Loucy (cell line): ENCODE data around the gene FOXD4.
"Not testable (repeated sequence)": the region's sequence is repeated elsewhere in the genome, so short reads cannot be mapped to it uniquely, and the experiment has no call there.

ENCODE experiments used
- H2AFZ ChIP-seq: fragments of 200-600 bp; sonication (generic); 2 replicates; pipeline ENCODE4 v1.6.0; 2016; ENCODE audit warnings: antibody characterized with exemption, mild to moderate bottlenecking, low read length, moderate library complexity
- H3F3A ChIP-seq: fragments of 200-600 bp; 2 replicates; pipeline ENCODE4 v1.6.0; 2016; ENCODE audit warnings: antibody characterized with exemption, low read depth, mild to moderate bottlenecking
- H3K27me3 ChIP-seq: fragments of 200-600 bp; sonication (generic); 2 replicates; pipeline ENCODE4 v1.6.1; 2014; ENCODE audit warnings: low read length, mild to moderate bottlenecking; ENCODE audit not compliant: insufficient read depth, poor library complexity, severe bottlenecking
- H3K36me3 ChIP-seq: fragments of 200-600 bp; sonication (generic); 2 replicates; pipeline ENCODE4 v1.6.1; 2016; ENCODE audit warnings: low read length; ENCODE audit not compliant: insufficient read depth
- H3K4me1 ChIP-seq: fragments of 200-600 bp; sonication (generic); 2 replicates; pipeline ENCODE4 v1.5.1; 2014; ENCODE audit warnings: low read length, mild to moderate bottlenecking; ENCODE audit not compliant: insufficient read depth, poor library complexity, severe bottlenecking
- H3K4me2 ChIP-seq: fragments of 200-600 bp; sonication (generic); 2 replicates; pipeline ENCODE4 v1.6.0; 2014; ENCODE audit warnings: antibody characterized with exemption, low read length, low read depth, mild to moderate bottlenecking; ENCODE audit not compliant: poor library complexity, severe bottlenecking
- H3K4me3 ChIP-seq: fragments of 200-600 bp; sonication (generic); 2 replicates; pipeline ENCODE4 v1.5.1; 2014; ENCODE audit warnings: low read length, mild to moderate bottlenecking, mixed read lengths; ENCODE audit not compliant: poor library complexity, severe bottlenecking
- H3K79me2 ChIP-seq: fragments of 200-600 bp; sonication (generic); 2 replicates; pipeline ENCODE4 v1.6.1; 2014; ENCODE audit warnings: low read length; ENCODE audit not compliant: insufficient read depth
- H3K9ac ChIP-seq: fragments of 200-600 bp; sonication (generic); 2 replicates; pipeline ENCODE4 v1.6.0; 2014; ENCODE audit warnings: mild to moderate bottlenecking, low read depth, low read length, moderate library complexity; ENCODE audit not compliant: poor library complexity, severe bottlenecking
- H3K9me2 ChIP-seq: fragments of 200-600 bp; sonication (generic); replicated peaks from 2 replicates; pipeline ENCODE4 v1.6.1; 2016; ENCODE audit warnings: low read depth, low read length, mixed read lengths
- H3K9me3 ChIP-seq: fragments of 200-600 bp; sonication (generic); 2 replicates; pipeline ENCODE4 v1.6.1; 2014; ENCODE audit warnings: mild to moderate bottlenecking, antibody characterized with exemption, low read length, low read depth; ENCODE audit not compliant: insufficient read depth
- H4K20me1 ChIP-seq: fragments of 200-600 bp; sonication (generic); 2 replicates; pipeline ENCODE4 v1.6.0; 2014; ENCODE audit warnings: antibody characterized with exemption, low read length, mild to moderate bottlenecking; ENCODE audit not compliant: insufficient read depth, poor library complexity, severe bottlenecking

The FOXD4 gene

DNA sequence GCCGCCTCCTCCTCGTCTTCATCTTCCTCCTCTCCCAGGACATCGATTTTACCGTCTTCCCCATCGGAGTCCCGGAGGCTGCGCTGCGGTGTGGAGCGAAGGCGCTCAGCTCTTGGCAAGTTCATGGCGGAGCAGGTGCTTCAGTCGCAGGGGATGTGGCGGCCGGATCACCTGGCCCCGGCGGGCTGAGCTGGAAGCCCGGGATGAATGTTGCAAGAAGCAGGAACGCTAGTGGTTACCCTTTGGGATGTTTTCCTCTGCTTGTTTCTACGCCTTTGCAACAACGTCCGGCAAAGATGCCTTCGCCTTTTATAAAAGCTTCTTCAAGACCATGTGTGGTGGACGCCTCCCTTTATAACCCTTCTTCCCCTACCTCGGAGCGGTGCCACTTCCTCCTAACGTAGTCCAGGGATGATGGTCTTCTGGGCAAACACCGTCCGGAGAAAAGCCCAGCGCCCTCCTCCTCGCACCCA lies at the start of gene FOXD4:
TSS of gene FOXD4 (minus strand) at position 423 of the 473 bp plus-strand sequence. CDS start at position 125, 298 bp downstream.
- H3K27me3 ChIP-seq, H3K9me2 ChIP-seq, H3K9me3 ChIP-seq, H3K4me1 ChIP-seq, H3F3A ChIP-seq, H2AFZ ChIP-seq, H3K9ac ChIP-seq, H4K20me1 ChIP-seq, H3K4me3 ChIP-seq, H3K79me2 ChIP-seq, H3K4me2 ChIP-seq, H3K36me3 ChIP-seq: not testable (repeated sequence)

DNA sequence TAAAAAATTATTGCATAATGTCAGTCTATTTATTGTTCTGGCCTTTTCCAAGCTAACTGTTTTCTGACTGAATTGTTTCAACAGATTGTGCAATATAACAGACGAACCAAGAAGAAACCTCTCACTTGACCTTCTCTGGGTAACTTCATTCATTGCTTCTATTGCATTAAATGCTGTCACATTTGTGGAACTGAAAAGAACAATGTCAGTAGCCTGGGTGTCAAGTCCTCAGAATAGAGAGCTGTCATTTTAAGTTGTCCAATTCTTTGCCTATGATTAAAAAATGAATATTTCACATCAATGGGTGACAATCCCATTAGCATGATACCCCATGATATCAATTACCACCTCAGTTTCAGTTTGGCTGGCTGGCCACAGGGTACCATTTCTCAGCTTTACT lies 41.7 kb upstream of the FOXD4 start:
- H2AFZ ChIP-seq, H3K4me2 ChIP-seq, H3K9me2 ChIP-seq, H3K4me3 ChIP-seq, H3K79me2 ChIP-seq, H3K36me3 ChIP-seq, H3F3A ChIP-seq, H3K27me3 ChIP-seq, H3K4me1 ChIP-seq, H3K9me3 ChIP-seq, H4K20me1 ChIP-seq, H3K9ac ChIP-seq: not testable (repeated sequence)

DNA sequence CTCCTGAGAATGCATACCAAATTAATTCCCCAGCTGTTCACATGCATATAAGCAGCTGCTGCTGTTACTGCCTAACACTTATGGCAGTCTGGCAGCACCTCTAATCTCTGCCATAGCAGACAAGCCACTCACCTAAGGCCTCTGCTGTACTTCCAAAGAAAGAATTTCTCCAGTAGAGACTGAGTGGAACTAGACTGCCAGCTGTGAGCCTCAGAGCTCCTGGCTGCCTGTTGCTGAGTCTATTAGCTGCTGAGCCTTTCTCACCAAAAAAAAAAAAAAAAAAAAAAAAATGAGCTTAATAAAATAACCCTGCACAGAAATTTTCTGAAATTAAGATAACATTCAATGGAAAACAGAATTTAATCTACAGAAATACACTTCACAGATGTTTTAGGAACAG lies 33.0 kb upstream of the FOXD4 start:
- H3K9me2 ChIP-seq, H3K27me3 ChIP-seq, H3K4me2 ChIP-seq, H2AFZ ChIP-seq, H3K4me3 ChIP-seq, H3K9me3 ChIP-seq, H4K20me1 ChIP-seq, H3K4me1 ChIP-seq, H3K9ac ChIP-seq, H3K36me3 ChIP-seq, H3K79me2 ChIP-seq, H3F3A ChIP-seq: not testable (repeated sequence)

DNA sequence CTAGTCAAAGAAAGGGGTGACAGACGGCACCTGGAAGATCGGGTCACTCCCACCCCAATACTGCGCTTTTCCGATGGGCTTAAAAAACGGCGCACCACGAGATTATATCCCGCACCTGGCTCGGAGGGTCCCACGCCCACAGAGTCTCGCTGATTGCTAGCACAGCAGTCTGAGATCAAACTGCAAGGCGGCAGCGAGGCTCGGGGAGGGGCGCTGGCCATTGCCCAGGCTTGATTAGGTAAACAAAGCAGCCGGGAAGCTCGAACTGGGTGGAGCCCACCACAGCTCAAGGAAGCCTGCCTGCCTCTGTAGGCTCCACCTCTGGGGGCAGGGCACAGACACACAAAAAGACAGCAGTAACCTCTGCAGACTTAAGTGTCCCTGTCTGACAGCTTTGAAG lies 21.7 kb upstream of the FOXD4 start:
- not testable (repeated sequence) for H3K36me3 ChIP-seq, H3K9me2 ChIP-seq, H4K20me1 ChIP-seq, H3K4me1 ChIP-seq, H3K9ac ChIP-seq, H3K79me2 ChIP-seq, H3K9me3 ChIP-seq, H3K4me3 ChIP-seq, H2AFZ ChIP-seq, H3K27me3 ChIP-seq, H3K4me2 ChIP-seq, H3F3A ChIP-seq

DNA sequence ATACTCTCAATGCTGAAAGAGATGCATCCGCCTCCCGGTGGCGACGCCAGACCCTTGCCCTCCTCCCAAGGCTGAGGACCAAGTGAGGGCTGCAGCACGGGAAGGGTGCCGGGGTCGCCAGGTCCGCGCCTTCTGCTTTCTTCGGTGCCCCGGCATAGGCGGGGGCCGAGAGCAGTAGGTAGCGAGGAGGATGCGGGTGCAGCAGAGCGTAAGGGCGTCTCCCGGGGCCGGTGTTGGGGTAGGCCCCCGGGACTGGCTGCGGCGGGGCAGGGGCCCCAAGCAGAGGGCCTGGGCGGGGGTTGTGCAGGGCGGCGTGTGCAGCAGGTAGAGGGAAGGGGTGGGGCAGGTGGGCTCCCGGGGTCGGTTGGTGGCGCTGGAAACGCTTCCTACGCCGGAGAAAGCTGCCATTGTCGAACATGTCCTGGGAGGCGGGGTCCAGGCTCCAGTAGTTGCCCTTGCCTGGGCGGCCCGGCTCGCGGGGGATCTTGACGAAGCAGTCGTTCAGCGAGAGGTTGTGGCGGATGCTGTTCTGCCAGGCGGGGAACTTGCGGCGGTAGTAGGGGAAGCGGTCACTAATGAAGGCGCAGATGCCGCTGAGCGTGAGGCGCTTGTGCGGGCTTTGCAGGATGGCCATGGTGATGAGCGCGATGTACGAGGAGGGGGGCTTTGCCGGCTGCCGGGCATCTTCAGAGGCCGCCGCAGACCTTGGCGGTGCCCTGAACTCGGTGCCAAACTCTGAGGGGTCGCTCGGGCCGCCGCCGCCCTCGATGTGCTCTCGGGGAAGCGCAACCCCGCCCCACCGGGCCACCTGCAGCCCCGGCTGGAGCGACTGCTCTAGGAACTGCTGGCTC lies 848 bp downstream of the FOXD4 start:
- H3K4me2 ChIP-seq, H3K36me3 ChIP-seq, H3K4me3 ChIP-seq, H3K9me3 ChIP-seq, H3K27me3 ChIP-seq, H3K9me2 ChIP-seq, H2AFZ ChIP-seq, H3F3A ChIP-seq, H4K20me1 ChIP-seq, H3K9ac ChIP-seq, H3K4me1 ChIP-seq, H3K79me2 ChIP-seq: not testable (repeated sequence)

DNA sequence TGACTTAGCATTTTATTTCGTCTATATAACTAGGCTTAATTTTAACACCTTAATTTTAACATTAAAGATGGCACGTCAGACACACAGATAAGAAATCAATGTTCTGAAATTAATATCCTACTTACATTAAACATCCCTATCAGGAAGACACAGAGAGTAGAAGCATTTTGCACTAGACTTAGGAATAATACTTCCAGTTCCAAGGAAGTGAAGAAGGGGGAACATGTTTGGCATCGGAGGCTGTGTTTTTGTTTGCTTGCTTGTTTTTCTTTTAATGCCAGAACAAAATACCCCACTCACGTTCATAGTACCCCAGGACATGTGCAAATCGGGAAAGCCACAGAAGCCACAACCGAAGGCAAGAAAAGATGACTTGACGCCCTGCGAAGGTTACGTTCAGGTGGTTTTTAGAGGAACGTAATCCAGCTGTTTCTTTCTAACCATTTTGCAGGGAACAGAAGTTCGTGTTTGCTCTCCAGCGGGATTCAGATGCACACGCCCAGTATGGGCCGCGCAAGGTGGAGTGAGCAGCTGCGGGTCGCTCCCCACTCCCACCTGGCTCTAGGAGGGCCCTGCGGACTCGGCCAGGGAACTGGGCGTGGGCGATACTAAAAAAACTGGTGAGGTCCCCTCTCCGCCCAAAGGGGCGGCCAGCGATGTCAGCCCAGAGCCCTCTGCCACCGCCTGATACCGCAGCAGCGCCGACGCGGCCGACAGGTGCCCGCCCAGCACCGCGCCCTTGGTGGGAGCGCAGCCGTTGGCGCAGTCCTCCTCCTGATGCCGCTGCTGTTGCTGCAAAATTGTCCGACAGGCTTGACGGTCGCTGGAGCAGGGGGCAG lies 1.8 kb downstream of the FOXD4 start:
- H3K9me3 ChIP-seq, H4K20me1 ChIP-seq, H2AFZ ChIP-seq, H3K9ac ChIP-seq, H3K27me3 ChIP-seq, H3F3A ChIP-seq, H3K36me3 ChIP-seq, H3K4me2 ChIP-seq, H3K79me2 ChIP-seq, H3K4me3 ChIP-seq, H3K9me2 ChIP-seq, H3K4me1 ChIP-seq: not testable (repeated sequence)

DNA sequence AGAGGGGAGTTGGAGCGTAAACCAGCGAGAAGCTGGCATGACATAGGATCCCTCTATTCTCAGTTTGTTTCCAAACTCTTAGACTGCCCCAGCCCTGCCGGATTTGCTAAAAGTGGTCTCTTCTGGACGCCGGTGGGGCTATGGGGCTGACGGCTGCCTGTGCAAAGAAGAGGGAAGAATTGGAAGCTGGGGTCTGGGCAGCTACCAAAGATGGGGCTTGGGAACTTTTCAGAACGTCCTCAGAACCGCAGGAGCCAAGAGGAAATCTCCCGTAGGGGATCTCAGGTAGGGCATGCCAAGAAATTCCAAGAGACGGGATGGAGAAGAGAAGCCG lies 3.1 kb downstream of the FOXD4 start:
- not testable (repeated sequence) for H2AFZ ChIP-seq, H3K79me2 ChIP-seq, H3K9me2 ChIP-seq, H3K4me1 ChIP-seq, H3K4me3 ChIP-seq, H3K4me2 ChIP-seq, H3K36me3 ChIP-seq, H3K9ac ChIP-seq, H3F3A ChIP-seq, H3K27me3 ChIP-seq, H4K20me1 ChIP-seq, H3K9me3 ChIP-seq
